Glutamatergic neuron (in vitro differentiated cells): ENCODE data around the gene TMEM45A. TPM values are rescaled to one million over a fixed set of nuclear protein-coding genes. Genes with fewer than 3 reads are reported as not detected.
"Not testable (repeated sequence)": the region's sequence is repeated elsewhere in the genome, so short reads cannot be mapped to it uniquely, and the experiment has no call there.

ENCODE experiments used
- DNase-seq: peaks from one replicate; pipeline ENCODE4 v3.0.0; 2022
- H3K27ac Mint-ChIP-seq: one replicate; pipeline ENCODE4 v1.8.0; 2020; ENCODE audit warnings: mild to moderate bottlenecking, mixed read lengths, inconsistent platforms; ENCODE audit not compliant: unreplicated experiment
- H3K27me3 Mint-ChIP-seq: one replicate; pipeline ENCODE4 v1.8.0; 2020; ENCODE audit warnings: mild to moderate bottlenecking, moderate library complexity, mixed read lengths, inconsistent platforms; ENCODE audit not compliant: unreplicated experiment
- H3K36me3 Mint-ChIP-seq: one replicate; pipeline ENCODE4 v1.8.0; 2020; ENCODE audit warnings: mild to moderate bottlenecking, mixed read lengths, inconsistent platforms; ENCODE audit not compliant: unreplicated experiment
- H3K4me1 Mint-ChIP-seq: one replicate; pipeline ENCODE4 v1.8.0; 2020; ENCODE audit warnings: mild to moderate bottlenecking, low read depth, mixed read lengths, inconsistent platforms; ENCODE audit not compliant: unreplicated experiment
- H3K4me3 Mint-ChIP-seq: one replicate; pipeline ENCODE4 v1.8.0; 2020; ENCODE audit warnings: mild to moderate bottlenecking, mixed read lengths, inconsistent platforms; ENCODE audit not compliant: unreplicated experiment
- H3K9me3 Mint-ChIP-seq: one replicate; pipeline ENCODE4 v1.8.0; 2020; ENCODE audit warnings: mild to moderate bottlenecking, moderate library complexity, mixed read lengths, inconsistent platforms; ENCODE audit not compliant: unreplicated experiment
- total RNA-seq: library from RNA; stranded (reverse); fragmentation: NEBNext Ultra II Directional; extraction: Animal tissue kit (Norgen Biotek cat#: 25700); gene quantifications from one replicate; pipeline ENCODE4 v1.2.1, GENCODE V29; 2021; ENCODE audit not compliant: unreplicated experiment
- TF ChIP-seq, protein P1 (sequence below): fragments of 200-600 bp; sonication (generic); IDR thresholded peaks from one replicate; pipeline ENCODE4 v1.5.0; 2021; ENCODE audit not compliant: partially characterized antibody, unreplicated experiment

TMEM45A gene
- total RNA-seq, 1 donor from 2014 or later: 0.61 TPM

DNA sequence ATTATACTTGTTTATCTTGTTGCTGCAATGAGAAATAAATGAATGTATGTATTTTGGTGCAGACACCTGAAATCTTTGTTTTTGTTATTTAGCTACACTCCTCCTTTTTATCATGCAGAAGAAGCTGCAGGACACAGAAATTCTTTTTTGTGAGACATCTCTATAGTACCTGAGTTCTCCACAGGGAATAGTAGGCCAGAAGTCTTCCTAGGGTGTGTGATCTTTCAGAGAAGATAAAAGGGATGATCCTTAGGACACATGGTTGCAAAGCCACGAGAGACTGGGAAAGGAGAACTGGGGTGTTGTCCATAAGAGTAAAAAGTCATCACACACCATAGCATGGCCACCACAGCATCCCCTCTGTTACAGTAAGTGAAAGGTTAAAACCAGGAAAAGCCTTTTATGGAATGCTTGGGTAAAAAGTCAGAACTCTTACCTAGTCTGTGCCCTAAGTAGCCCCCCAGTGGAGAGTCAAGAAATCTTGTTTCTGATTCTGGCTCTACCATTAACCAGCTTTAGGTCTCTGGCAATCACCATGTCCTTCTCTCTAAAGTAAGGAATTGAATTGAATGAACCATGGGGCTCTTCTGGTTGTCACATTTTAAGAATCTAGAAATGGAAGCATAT lies 85.1 kb downstream of the TMEM45A start:
- Mint-ChIP-seq H3K36me3 (no peaks in the 10 kb centered on the region), H3K27ac (no peak overlapping the region), H3K9me3 (no peaks in the 10 kb centered on the region), H3K4me3 (no peak overlapping the region), H3K27me3 (peaks cover 3% of the 10 kb centered on the region), H3K4me1 (no peaks in the 10 kb centered on the region)
- TF ChIP-seq, protein P1, sequence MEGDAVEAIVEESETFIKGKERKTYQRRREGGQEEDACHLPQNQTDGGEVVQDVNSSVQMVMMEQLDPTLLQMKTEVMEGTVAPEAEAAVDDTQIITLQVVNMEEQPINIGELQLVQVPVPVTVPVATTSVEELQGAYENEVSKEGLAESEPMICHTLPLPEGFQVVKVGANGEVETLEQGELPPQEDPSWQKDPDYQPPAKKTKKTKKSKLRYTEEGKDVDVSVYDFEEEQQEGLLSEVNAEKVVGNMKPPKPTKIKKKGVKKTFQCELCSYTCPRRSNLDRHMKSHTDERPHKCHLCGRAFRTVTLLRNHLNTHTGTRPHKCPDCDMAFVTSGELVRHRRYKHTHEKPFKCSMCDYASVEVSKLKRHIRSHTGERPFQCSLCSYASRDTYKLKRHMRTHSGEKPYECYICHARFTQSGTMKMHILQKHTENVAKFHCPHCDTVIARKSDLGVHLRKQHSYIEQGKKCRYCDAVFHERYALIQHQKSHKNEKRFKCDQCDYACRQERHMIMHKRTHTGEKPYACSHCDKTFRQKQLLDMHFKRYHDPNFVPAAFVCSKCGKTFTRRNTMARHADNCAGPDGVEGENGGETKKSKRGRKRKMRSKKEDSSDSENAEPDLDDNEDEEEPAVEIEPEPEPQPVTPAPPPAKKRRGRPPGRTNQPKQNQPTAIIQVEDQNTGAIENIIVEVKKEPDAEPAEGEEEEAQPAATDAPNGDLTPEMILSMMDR: no peak
- DNase-seq: no peak

DNA sequence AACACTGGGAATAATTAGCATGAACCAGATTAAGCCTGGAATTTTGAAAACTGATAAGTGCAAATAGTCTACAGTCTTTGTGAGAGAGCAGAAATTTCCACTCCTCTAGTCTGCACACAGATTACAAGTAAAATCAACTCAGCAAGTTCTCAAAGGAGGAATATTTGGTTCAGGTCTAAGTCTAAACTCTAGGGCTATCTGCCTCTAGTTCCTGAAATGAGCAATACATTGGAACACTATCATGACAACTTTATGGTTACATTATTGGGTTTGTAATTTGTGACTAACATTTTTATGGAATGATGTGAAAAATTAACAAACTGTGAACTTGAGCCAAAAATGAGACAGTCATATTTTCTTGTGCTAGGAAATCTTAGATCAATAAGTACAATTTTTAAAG lies 86.2 kb downstream of the TMEM45A start:
- TF ChIP-seq, protein P1: no peak
- H3K27ac Mint-ChIP-seq: no peak overlapping the region
- peaks cover 3% of the 10 kb centered on the region for H3K27me3 Mint-ChIP-seq
- no peak overlapping the region for H3K4me3 Mint-ChIP-seq
- H3K4me1 Mint-ChIP-seq: no peaks in the 10 kb centered on the region
- H3K36me3 Mint-ChIP-seq: no peaks in the 10 kb centered on the region
- no peak for DNase-seq
- no peaks in the 10 kb centered on the region for H3K9me3 Mint-ChIP-seq

DNA sequence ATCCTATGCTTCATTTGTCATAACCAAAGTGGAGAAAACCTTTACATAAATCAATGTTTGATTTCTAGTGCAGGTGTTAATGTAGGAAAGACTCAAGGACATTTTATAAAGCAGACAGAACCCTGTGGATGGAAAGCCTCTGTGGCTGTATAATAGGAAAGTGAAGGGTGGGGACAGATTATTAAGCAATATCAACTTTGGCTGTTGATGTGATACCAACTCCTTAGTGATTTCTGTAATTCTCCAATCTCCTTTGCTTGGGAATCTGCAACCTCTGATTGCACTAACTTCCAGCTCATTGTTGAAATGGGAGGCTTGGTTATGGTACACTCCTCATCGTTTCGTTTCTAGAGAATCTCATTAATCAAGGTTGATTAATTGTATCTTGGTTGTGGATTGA lies 87.7 kb downstream of the TMEM45A start:
- Mint-ChIP-seq H3K27ac (no peak overlapping the region), H3K4me3 (no peak overlapping the region), H3K36me3 (peaks cover 4% of the 10 kb centered on the region), H3K9me3 (no peaks in the 10 kb centered on the region), H3K4me1 (no peaks in the 10 kb centered on the region), H3K27me3 (peaks cover 1% of the 10 kb centered on the region)
- TF ChIP-seq, protein P1: no peak
- no peak for DNase-seq

DNA sequence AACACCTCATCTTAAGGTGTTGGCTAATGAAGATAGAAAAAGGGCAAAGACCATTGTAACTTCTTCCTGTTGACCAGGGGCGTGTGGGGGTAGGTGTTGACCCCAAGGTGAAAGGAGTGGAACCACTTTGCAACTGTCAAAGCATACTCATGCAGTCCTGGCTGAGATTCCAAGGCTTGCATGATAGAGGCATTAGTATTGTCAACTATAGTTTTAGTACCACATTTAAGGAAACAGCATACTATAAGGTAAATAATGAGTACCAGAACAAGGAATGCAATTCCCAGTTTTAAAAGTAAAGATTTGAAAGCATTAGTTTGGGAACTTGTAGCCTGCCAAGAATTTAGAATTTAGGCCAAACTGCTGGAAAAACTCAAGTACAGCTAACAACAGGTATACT lies 89.2 kb downstream of the TMEM45A start:
- H3K36me3 Mint-ChIP-seq: peaks cover 4% of the 10 kb centered on the region
- peaks cover 1% of the 10 kb centered on the region for H3K27me3 Mint-ChIP-seq
- DNase-seq: no peak
- peaks cover 2% of the 10 kb centered on the region for H3K9me3 Mint-ChIP-seq
- no peaks in the 10 kb centered on the region for H3K4me1 Mint-ChIP-seq
- no peak overlapping the region for H3K27ac Mint-ChIP-seq
- TF ChIP-seq, protein P1: no peak
- H3K4me3 Mint-ChIP-seq: no peak overlapping the region

DNA sequence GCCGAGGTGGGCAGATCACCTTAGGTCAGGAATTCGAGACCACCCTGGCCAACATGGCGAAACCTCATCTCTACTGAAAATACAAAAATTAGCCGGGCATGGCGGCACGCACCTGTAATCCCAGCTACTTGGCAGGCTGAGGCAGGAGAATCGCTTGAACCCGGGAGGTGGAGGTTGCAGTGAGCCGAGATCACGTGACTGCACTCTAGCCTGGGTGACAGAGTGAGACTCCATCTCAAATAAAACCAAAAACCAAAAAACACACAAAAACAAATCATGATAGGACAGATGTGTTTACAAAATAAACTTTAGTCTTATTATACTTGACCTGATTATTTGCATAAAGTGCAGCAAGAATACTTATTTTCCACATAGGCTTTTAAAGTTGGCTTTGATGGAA lies 89.7 kb downstream of the TMEM45A start:
- H3K36me3 Mint-ChIP-seq, DNase-seq, H3K9me3 Mint-ChIP-seq, H3K4me3 Mint-ChIP-seq, H3K4me1 Mint-ChIP-seq, H3K27ac Mint-ChIP-seq, H3K27me3 Mint-ChIP-seq: not testable (repeated sequence)
